DND-41 (cell line): ENCODE measurements around the gene COL6A3.

Experiments
- EZH2 ChIP-seq: IDR thresholded peaks from 3 replicates; pipeline ENCODE4 v1.6.1; 2012; ENCODE audit warnings: borderline replicate concordance, low read depth, mild to moderate bottlenecking, moderate library complexity, low read length, inconsistent platforms; ENCODE audit not compliant: severe bottlenecking
- TF ChIP-seq, protein P1 (sequence below): IDR thresholded peaks from 2 replicates; pipeline ENCODE4 v1.5.1; 2012; ENCODE audit warnings: borderline replicate concordance, low read length, moderate library complexity, mild to moderate bottlenecking; ENCODE audit not compliant: poor library complexity, severe bottlenecking; ENCODE audit errors: extremely low read depth

- TF ChIP-seq, protein P1, sequence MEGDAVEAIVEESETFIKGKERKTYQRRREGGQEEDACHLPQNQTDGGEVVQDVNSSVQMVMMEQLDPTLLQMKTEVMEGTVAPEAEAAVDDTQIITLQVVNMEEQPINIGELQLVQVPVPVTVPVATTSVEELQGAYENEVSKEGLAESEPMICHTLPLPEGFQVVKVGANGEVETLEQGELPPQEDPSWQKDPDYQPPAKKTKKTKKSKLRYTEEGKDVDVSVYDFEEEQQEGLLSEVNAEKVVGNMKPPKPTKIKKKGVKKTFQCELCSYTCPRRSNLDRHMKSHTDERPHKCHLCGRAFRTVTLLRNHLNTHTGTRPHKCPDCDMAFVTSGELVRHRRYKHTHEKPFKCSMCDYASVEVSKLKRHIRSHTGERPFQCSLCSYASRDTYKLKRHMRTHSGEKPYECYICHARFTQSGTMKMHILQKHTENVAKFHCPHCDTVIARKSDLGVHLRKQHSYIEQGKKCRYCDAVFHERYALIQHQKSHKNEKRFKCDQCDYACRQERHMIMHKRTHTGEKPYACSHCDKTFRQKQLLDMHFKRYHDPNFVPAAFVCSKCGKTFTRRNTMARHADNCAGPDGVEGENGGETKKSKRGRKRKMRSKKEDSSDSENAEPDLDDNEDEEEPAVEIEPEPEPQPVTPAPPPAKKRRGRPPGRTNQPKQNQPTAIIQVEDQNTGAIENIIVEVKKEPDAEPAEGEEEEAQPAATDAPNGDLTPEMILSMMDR, result no peak
- TF ChIP-seq EZH2, result no peak
Observed at GRCh38 chr2:237403024-237403882, 10.7 kb downstream of the COL6A3 start.
